Prostate gland (tissue), 2 donors: ENCODE measurements around the gene MRPS14.

ENCODE experiments used
- POLR2AphosphoS5 ChIP-seq: sonication (generic); formaldehyde crosslinking; IDR thresholded peaks from one replicate; pipeline ENCODE4 v1.6.1; 2017; ENCODE audit warnings: antibody characterized with exemption
- TF ChIP-seq, protein P1 (sequence below), 4 experiments: fragments of 200-600 bp in 2 of 4; fragments of 450-650 bp in 2 of 4; sonication (generic) in 2 of 4; IDR thresholded peaks; 1 replicate in 3 of 4; 2 replicates in 1 of 4; pipeline ENCODE4 v1.5.1; 2016 to 2019; ENCODE audit warnings: antibody characterized with exemption in 4 of 4, mild to moderate bottlenecking in 2 of 4, moderate library complexity in 2 of 4

DNA sequence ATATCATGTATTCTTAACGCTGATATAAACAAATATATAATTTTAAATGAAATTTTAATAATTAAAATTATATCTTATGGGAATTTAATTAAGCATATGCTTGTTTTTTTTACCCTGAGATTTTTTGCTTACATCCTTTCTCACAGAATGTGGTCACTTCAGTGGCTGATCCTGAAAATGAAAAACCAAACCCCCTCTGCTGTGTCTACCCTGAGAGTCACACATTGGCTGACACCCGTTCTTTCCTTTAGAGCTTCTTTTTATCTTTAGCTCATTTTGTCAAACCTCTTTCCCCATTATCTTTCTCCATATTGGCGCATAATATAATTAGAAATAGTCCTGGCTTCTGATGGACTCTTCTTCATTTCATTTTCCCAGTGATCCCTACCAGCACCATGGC lies 34.2 kb downstream of the MRPS14 start:
- TF ChIP-seq, protein P1, sequence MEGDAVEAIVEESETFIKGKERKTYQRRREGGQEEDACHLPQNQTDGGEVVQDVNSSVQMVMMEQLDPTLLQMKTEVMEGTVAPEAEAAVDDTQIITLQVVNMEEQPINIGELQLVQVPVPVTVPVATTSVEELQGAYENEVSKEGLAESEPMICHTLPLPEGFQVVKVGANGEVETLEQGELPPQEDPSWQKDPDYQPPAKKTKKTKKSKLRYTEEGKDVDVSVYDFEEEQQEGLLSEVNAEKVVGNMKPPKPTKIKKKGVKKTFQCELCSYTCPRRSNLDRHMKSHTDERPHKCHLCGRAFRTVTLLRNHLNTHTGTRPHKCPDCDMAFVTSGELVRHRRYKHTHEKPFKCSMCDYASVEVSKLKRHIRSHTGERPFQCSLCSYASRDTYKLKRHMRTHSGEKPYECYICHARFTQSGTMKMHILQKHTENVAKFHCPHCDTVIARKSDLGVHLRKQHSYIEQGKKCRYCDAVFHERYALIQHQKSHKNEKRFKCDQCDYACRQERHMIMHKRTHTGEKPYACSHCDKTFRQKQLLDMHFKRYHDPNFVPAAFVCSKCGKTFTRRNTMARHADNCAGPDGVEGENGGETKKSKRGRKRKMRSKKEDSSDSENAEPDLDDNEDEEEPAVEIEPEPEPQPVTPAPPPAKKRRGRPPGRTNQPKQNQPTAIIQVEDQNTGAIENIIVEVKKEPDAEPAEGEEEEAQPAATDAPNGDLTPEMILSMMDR (IDR thresholded peaks at IDR 0.05), result no peak
- no peak for TF ChIP-seq POLR2AphosphoS5
